SK-N-SH (cell line): ENCODE measurements around the gene TRPM3.

Source experiments
- ELF1 ChIP-seq: IDR thresholded peaks from 2 replicates; pipeline ENCODE4 v1.4.0; 2012
- NFIC ChIP-seq: IDR thresholded peaks from 2 replicates; pipeline ENCODE4 v1.4.0; 2012; ENCODE audit warnings: borderline replicate concordance
- REST ChIP-seq: IDR thresholded peaks from 2 replicates; pipeline ENCODE4 v1.6.1; 2012; ENCODE audit warnings: mild to moderate bottlenecking, low read depth, low read length, moderate library complexity
- RFX5 ChIP-seq: IDR thresholded peaks from 2 replicates; pipeline ENCODE4 v1.6.1; 2012; ENCODE audit warnings: mild to moderate bottlenecking, improper control_type of control experiment, low read length
- RXRA ChIP-seq: IDR thresholded peaks from 2 replicates; pipeline ENCODE4 v1.4.0; 2012; ENCODE audit warnings: low read depth, mild to moderate bottlenecking, borderline replicate concordance
- SIN3A ChIP-seq: IDR thresholded peaks from 2 replicates; pipeline ENCODE4 v1.6.1; 2012; ENCODE audit warnings: low read depth, mild to moderate bottlenecking, low read length, moderate library complexity, borderline replicate concordance
- SMC3 ChIP-seq: IDR thresholded peaks from 2 replicates; pipeline ENCODE4 v1.6.1; 2012; ENCODE audit warnings: low read depth, low read length, improper control_type of control experiment
- TCF12 ChIP-seq: IDR thresholded peaks from 2 replicates; pipeline ENCODE4 v1.4.0; 2012
- TF ChIP-seq, protein P1 (sequence below): fragments of 200-600 bp; sonication (generic); IDR thresholded peaks from 2 replicates; pipeline ENCODE4 v1.6.1; 2017; ENCODE audit warnings: antibody characterized with exemption, mild to moderate bottlenecking, moderate library complexity

DNA sequence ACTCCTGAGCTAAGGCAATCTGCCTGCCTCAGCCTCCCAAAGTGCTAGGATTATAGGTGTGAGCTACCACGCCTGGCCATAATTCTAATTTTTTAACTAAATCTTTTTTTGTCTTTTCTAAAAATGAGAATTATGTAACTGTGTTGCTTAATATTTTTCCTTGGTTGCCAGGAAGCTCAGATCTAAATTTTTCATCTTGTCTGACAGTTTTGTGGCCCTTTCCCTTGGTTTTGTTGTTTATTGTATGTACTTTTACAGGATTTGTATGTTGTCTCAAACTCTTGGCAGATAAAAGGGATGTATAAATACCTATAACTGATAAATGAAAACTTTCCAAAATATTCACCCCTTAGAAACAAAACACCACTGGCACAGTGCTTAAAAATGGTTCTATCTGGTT lies 618.7 kb downstream of the TRPM3 start:
- TF ChIP-seq ELF1 (no peak), NFIC (no peak), SMC3 (no peak), TCF12 (no peak), SIN3A (no peak), REST (no peak), RXRA (no peak), RFX5 (no peak)
- TF ChIP-seq, protein P1, sequence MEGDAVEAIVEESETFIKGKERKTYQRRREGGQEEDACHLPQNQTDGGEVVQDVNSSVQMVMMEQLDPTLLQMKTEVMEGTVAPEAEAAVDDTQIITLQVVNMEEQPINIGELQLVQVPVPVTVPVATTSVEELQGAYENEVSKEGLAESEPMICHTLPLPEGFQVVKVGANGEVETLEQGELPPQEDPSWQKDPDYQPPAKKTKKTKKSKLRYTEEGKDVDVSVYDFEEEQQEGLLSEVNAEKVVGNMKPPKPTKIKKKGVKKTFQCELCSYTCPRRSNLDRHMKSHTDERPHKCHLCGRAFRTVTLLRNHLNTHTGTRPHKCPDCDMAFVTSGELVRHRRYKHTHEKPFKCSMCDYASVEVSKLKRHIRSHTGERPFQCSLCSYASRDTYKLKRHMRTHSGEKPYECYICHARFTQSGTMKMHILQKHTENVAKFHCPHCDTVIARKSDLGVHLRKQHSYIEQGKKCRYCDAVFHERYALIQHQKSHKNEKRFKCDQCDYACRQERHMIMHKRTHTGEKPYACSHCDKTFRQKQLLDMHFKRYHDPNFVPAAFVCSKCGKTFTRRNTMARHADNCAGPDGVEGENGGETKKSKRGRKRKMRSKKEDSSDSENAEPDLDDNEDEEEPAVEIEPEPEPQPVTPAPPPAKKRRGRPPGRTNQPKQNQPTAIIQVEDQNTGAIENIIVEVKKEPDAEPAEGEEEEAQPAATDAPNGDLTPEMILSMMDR, result no peak
